SH-SY5Y (cell line): ENCODE results near the gene KRT77.

Experiments used
- GATA2 ChIP-seq: IDR thresholded peaks from 2 replicates; pipeline ENCODE4 v1.6.1; 2011; ENCODE audit warnings: mild to moderate bottlenecking, low read depth, low read length
- GATA3 ChIP-seq: IDR thresholded peaks from 2 replicates; pipeline ENCODE4 v1.6.1; 2011; ENCODE audit warnings: low read depth, mild to moderate bottlenecking, low read length, moderate library complexity

DNA sequence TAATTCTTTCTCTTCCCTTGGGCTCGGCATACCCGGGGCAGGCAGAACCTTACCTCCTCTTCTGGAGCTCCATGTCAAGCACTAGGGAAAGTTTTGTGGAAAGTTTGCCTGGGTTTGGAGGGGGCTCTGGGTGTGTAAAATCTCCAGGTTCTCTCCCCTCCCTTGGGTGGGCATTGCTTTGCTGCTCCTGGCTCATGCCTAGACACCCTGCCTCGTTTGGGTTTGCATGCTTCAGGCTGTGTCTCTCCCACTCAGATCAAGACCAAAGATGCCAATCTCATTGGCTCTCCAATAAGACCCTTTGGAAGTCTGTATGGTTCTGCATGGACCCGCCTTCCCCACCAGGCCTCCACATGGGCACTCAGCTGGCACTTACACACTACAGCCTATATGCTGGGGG lies 45.1 kb downstream of the KRT77 start:
- TF ChIP-seq GATA3: no peak
- TF ChIP-seq GATA2: no peak
